A549 (cell line): ENCODE data around the gene C1QTNF4. TPM values are rescaled to one million over a fixed set of nuclear protein-coding genes. Genes with fewer than 3 reads are reported as not detected.

ENCODE experiments used
- ATAC-seq, 2 experiments: fragments of 200-7000 bp in 1 of 2; fragments of >200 bp in 1 of 2; cut with Nextera tagmentation in 1 of 2; cut with Tn5 transposase in 1 of 2; 3 replicates each; pipeline versions ENCODE4 v1.8.0 to v1.9.1; 2018 to 2020; ENCODE audit warnings: mild to moderate bottlenecking in 1 of 2, moderate library complexity in 1 of 2
- CTCF ChIA-PET: fragments of 300-600 bp; sonication (Branson Sonifier 250); formaldehyde crosslinking; extraction: SDS; loops from one replicate; lab custom pipeline; 2021; ENCODE audit warnings: antibody characterized with exemption, inconsistent platforms; lab: Yijun Ruan, JAX
- POLR2A ChIA-PET: fragments of 350-600 bp; formaldehyde crosslinking; extraction: SDS; loops from one replicate; lab custom pipeline; 2021; ENCODE audit warnings: antibody characterized with exemption, inconsistent platforms; lab: Yijun Ruan, JAX
- DNase-seq, 2 experiments: peaks; one replicate each; pipeline versions ENCODE4 v3.0.0 to v3.0.0-alpha.2; 2011 to 2016; ENCODE audit warnings: low read depth in 1 of 2, low spot score in 1 of 2
- FAIRE-seq: peaks from 2 replicates; lab custom pipeline; 2011; peaks lifted over from hg19 to GRCh38; lab: Jason Lieb, UNC
- H3K27ac ChIP-seq, 2 experiments: fragments of >200 bp; sonication (Bioruptor Twin); formaldehyde crosslinking; 3 replicates each; pipeline ENCODE4 v1.5.1; 2016 to 2017
- H3K4me1 ChIP-seq: fragments of >200 bp; sonication (Bioruptor Twin); formaldehyde crosslinking; 3 replicates; pipeline ENCODE4 v1.6.1; 2016
- H3K4me2 ChIP-seq: fragments of >200 bp; sonication (Bioruptor Twin); formaldehyde crosslinking; 3 replicates; pipeline ENCODE4 v1.6.1; 2016
- H3K4me3 ChIP-seq: fragments of >200 bp; sonication (Bioruptor Twin); formaldehyde crosslinking; 3 replicates; pipeline ENCODE4 v1.5.1; 2016
- H3K9me3 ChIP-seq: fragments of >200 bp; sonication (Bioruptor Twin); formaldehyde crosslinking; 3 replicates; pipeline ENCODE4 v1.6.1; 2016
- BCL3 ChIP-seq: fragments of >200 bp; sonication (Bioruptor Twin); formaldehyde crosslinking; IDR thresholded peaks from 3 replicates; pipeline ENCODE4 v1.6.1; 2016
- CHD4 ChIP-seq: fragments of 200-600 bp; sonication (generic); IDR thresholded peaks from 2 replicates; pipeline ENCODE4 v1.6.1; 2016; ENCODE audit warnings: antibody characterized with exemption, mild to moderate bottlenecking, borderline replicate concordance
- CTCF ChIP-seq: fragments of >200 bp; sonication (Bioruptor Twin); formaldehyde crosslinking; IDR thresholded peaks from 3 replicates; pipeline ENCODE4 v1.5.1; 2016
- E2F6 ChIP-seq: IDR thresholded peaks from 2 replicates; pipeline ENCODE4 v1.6.1; 2012; ENCODE audit warnings: low read depth, borderline replicate concordance
- EHF ChIP-seq: fragments of 250-450 bp; sonication (Bioruptor Pico); IDR thresholded peaks from 2 replicates; pipeline ENCODE4 v1.5.0; 2020; ENCODE audit warnings: mild to moderate bottlenecking
- EHMT2 ChIP-seq: fragments of 200-600 bp; sonication (generic); IDR thresholded peaks from 2 replicates; pipeline ENCODE4 v1.6.1; 2016; ENCODE audit warnings: antibody characterized with exemption, low read depth, mild to moderate bottlenecking, moderate library complexity
- EP300 ChIP-seq, 2 experiments: fragments of >200 bp; sonication (Bioruptor Twin); formaldehyde crosslinking; IDR thresholded peaks; 2 replicates in 1 of 2; 3 replicates in 1 of 2; pipeline ENCODE4 v1.6.1; 2016 to 2017
- ESRRA ChIP-seq: fragments of 150-350 bp; IDR thresholded peaks from 2 replicates; pipeline ENCODE4 v1.6.1; 2014; ENCODE audit warnings: mild to moderate bottlenecking, low read length, borderline replicate concordance
- FOSL2 ChIP-seq, 2 experiments: fragments of 450-650 bp in 1 of 2; fragments of >200 bp in 1 of 2; sonication (Bioruptor Twin) in 1 of 2; formaldehyde crosslinking; IDR thresholded peaks; 2 replicates each; pipeline versions ENCODE4 v1.5.0 to v1.6.1; 2016 to 2020; ENCODE audit warnings: mild to moderate bottlenecking in 1 of 2, moderate library complexity in 1 of 2
- FOXS1 ChIP-seq: fragments of 250-450 bp; sonication (Bioruptor Pico); IDR thresholded peaks from 2 replicates; pipeline ENCODE4 v1.5.0; 2020; ENCODE audit warnings: mild to moderate bottlenecking, moderate library complexity
- GATA3 ChIP-seq: IDR thresholded peaks from 2 replicates; pipeline ENCODE4 v1.6.1; 2012; ENCODE audit warnings: borderline replicate concordance
- HES2 ChIP-seq: fragments of >200 bp; sonication (Bioruptor Twin); formaldehyde crosslinking; IDR thresholded peaks from 2 replicates; pipeline ENCODE4 v1.6.1; 2016
- HOXA7 ChIP-seq: fragments of 250-450 bp; sonication (Bioruptor Pico); IDR thresholded peaks from 2 replicates; pipeline ENCODE4 v1.5.0; 2020; ENCODE audit warnings: mild to moderate bottlenecking, moderate library complexity
- JUN ChIP-seq, 2 experiments: fragments of >200 bp; sonication (Bioruptor Twin); formaldehyde crosslinking; IDR thresholded peaks; 2 replicates in 1 of 2; 3 replicates in 1 of 2; pipeline ENCODE4 v1.6.1; 2016 to 2017
- JUNB ChIP-seq: fragments of >200 bp; sonication (Bioruptor Twin); formaldehyde crosslinking; IDR thresholded peaks from 2 replicates; pipeline ENCODE4 v1.6.1; 2016
- MAX ChIP-seq: IDR thresholded peaks from 2 replicates; pipeline ENCODE4 v1.6.1; 2012
- MAZ ChIP-seq: fragments of 150-350 bp; IDR thresholded peaks from 2 replicates; pipeline ENCODE4 v1.6.1; 2014; ENCODE audit warnings: antibody characterized with exemption, low read depth, low read length, borderline replicate concordance
- MYC ChIP-seq: IDR thresholded peaks from 2 replicates; pipeline ENCODE4 v1.6.1; 2012; ENCODE audit warnings: mild to moderate bottlenecking, inconsistent platforms, low read length, improper control_type of control experiment, borderline replicate concordance
- NR3C1 ChIP-seq: fragments of >200 bp; sonication (Bioruptor Twin); formaldehyde crosslinking; IDR thresholded peaks from 3 replicates; pipeline ENCODE4 v1.6.1; 2017
- PBX3 ChIP-seq: IDR thresholded peaks from 2 replicates; pipeline ENCODE4 v1.6.1; 2012
- POLR2A ChIP-seq: IDR thresholded peaks from 2 replicates; pipeline ENCODE4 v1.6.1; 2012; ENCODE audit warnings: mild to moderate bottlenecking, low read length
- RAD21 ChIP-seq, 2 experiments: fragments of >200 bp in 1 of 2; sonication (Bioruptor Twin) in 1 of 2; formaldehyde crosslinking in 1 of 2; IDR thresholded peaks in 1 of 2; conservative IDR thresholded peaks in 1 of 2; 2 replicates in 1 of 2; 3 replicates in 1 of 2; pipeline ENCODE4 v1.6.1; 2012 to 2018; ENCODE audit warnings: inconsistent platforms in 1 of 2
- RCOR1 ChIP-seq: fragments of 150-350 bp; IDR thresholded peaks from 2 replicates; pipeline ENCODE4 v1.6.1; 2014; ENCODE audit warnings: antibody characterized with exemption, low read length, low read depth
- SMC3 ChIP-seq: fragments of >200 bp; sonication (Bioruptor Twin); formaldehyde crosslinking; IDR thresholded peaks from 3 replicates; pipeline ENCODE4 v1.6.1; 2018; ENCODE audit warnings: inconsistent platforms
- TFCP2L1 ChIP-seq: fragments of 250-450 bp; sonication (Bioruptor Pico); IDR thresholded peaks from 2 replicates; pipeline ENCODE4 v1.5.0; 2021; ENCODE audit warnings: mild to moderate bottlenecking
- ZC3H11A ChIP-seq: fragments of 450-650 bp; IDR thresholded peaks from 2 replicates; pipeline ENCODE4 v1.6.1; 2014; ENCODE audit warnings: antibody characterized with exemption, mild to moderate bottlenecking
- ZNF302 ChIP-seq: fragments of 250-450 bp; sonication (Bioruptor Pico); IDR thresholded peaks from 2 replicates; pipeline ENCODE4 v1.9.0; 2021; ENCODE audit warnings: inconsistent platforms, mild to moderate bottlenecking, moderate library complexity
- ZSCAN20 ChIP-seq: fragments of 250-450 bp; sonication (Bioruptor Pico); IDR thresholded peaks from 2 replicates; pipeline ENCODE4 v1.8.0; 2022; ENCODE audit warnings: mild to moderate bottlenecking, moderate library complexity
- WGBS: methylation state at CpG from one replicate; pipeline ENCODE4 v1.1.6; 2017; ENCODE audit errors: missing lambda C conversion rate; 5-methylcytosine and 5-hydroxymethylcytosine counted together
- polyA plus RNA-seq, 4 experiments: library from polyadenylated mRNA; depleted of rRNA in 3 of 4; stranded (reverse); fragments of >200 nt; fragmentation: RNase III in 1 of 4; extraction: RNeasy Plus Mini Kit Qiagen cat#74134 plus additional on column Dnase treatment in 1 of 4; gene quantifications; 2 replicates in 3 of 4; 3 replicates in 1 of 4; pipeline ENCODE4 v1.2.3, GENCODE V29; 2011 to 2017

The C1QTNF4 gene
- polyA plus RNA-seq, 2 of the 4 experiments (the other 2 are of a cell fraction) = not detected

- TF ChIP-seq ZNF302 (CRISPR knock-in tag) (no peak), MAX (no peak), TFCP2L1 (CRISPR knock-in tag) (no peak), ZSCAN20 (no peak), ESRRA (no peak), HOXA7 (CRISPR knock-in tag) (no peak), PBX3 (no peak), CHD4 (no peak), ZC3H11A (no peak), HES2 (no peak), JUNB (no peak)
- Histone ChIP-seq H3K27ac (peak overlapping the region; percentile 94 to 100), H3K4me2 (peak overlapping the region; percentile 83), H3K4me3 (peak overlapping the region; percentile 95), H3K9me3 (no peaks in the 10 kb centered on the region), H3K4me1 (peaks cover 29% of the 10 kb centered on the region)
- 39% methylated on average over 9 of the region's 9 CpGs for WGBS
- ATAC-seq (peak; percentile 68 to 74), DNase-seq (no peak), FAIRE-seq (no peak)
- POLR2A ChIA-PET = interaction anchor here (0.7 to 1.5 kb wide), 4 partner anchors 18 to 162 kb away, joined by 3 to 4 read pairs (median 4); partner anchors contain the start of genes AGBL2, KBTBD4 and NDUFS3
- CTCF ChIA-PET = interaction anchor here (0.5 to 2.9 kb wide), 19 partner anchors 11 to 107 kb away, joined by 3 to 41 read pairs (median 4); partner anchors contain the start of genes KBTBD4, NDUFS3 and PTPMT1
Measured at GRCh38 chr11:47553406-47553743, 40.8 kb downstream of the C1QTNF4 start.

GRCh38 chr11:47552566-47553405 is 41.4 kb downstream of the C1QTNF4 start, which contains the start of gene CELF1:
Gene CELF1, minus strand, starts transcription at chr11:47553132. Its CDS starts 53,609 bp downstream, at chr11:47499523.
- DNase-seq (peak; percentile 80 to 90), ATAC-seq (peak; percentile 93 to 94), FAIRE-seq (no peak)
- POLR2A ChIA-PET = interaction anchor here (0.7 to 1.5 kb wide), 4 partner anchors 17 to 163 kb away, joined by 3 to 4 read pairs (median 4); partner anchors contain the start of genes AGBL2, KBTBD4 and NDUFS3
- Histone ChIP-seq H3K4me3 (peak within 1 kb of the TSS; percentile 95), H3K4me1 (peaks cover 35% of the 10 kb centered on the region), H3K27ac (peak within 1 kb of the TSS; percentile 94 to 100), H3K9me3 (no peaks in the 10 kb centered on the region), H3K4me2 (peak within 1 kb of the TSS; percentile 94)
- WGBS = 1% methylated on average over 27 of the region's 89 CpGs
- TF ChIP-seq FOSL2 (IDR thresholded peaks at IDR 0.05) (no peak), FOSL2 (CRISPR knock-in tag; IDR thresholded peaks at IDR 0.05) (no peak), GATA3 (no peak), MAX (peak; percentile 86), E2F6 (peak; percentile 79), JUN (IDR thresholded peaks at IDR 0.05) (peak; percentile 55 to 91; a peak in 3 of 5 replicates), ZNF302 (CRISPR knock-in tag) (no peak), POLR2A (peak; percentile 73), BCL3 (peak; percentile 90), MAZ (peak; percentile 100), RCOR1 (no peak), CTCF (peak; percentile 91), EP300 (IDR thresholded peaks at IDR 0.05) (peak in 1 of 2 experiments; percentile 19; a peak in 1 of 5 replicates), HES2 (no peak), RAD21 (conservative IDR thresholded peaks at IDR 0.05 in 1 of 2, IDR thresholded peaks at IDR 0.05 in 1 of 2) (peak; percentile 30 to 49; a peak in 4 of 5 replicates), ZSCAN20 (no peak), MYC (peak; percentile 37; the same call in 1 of the 2 replicates), HOXA7 (CRISPR knock-in tag) (no peak), EHMT2 (no peak), EHF (CRISPR knock-in tag) (no peak), NR3C1 (no peak), FOXS1 (CRISPR knock-in tag) (no peak), SMC3 (peak; percentile 38; the same call in 1 of the 3 replicates)
- CTCF ChIA-PET = interaction anchor here (0.5 to 2.9 kb wide), 31 partner anchors 10 to 106 kb away, joined by 3 to 41 read pairs (median 4); partner anchors contain the start of genes KBTBD4, NDUFS3 and PTPMT1
